ENCODE results near the gene PARP3. TPM values are rescaled to one million over a fixed set of nuclear protein-coding genes. Genes with fewer than 3 reads are reported as not detected.

The PARP3 gene
- total RNA-seq, 4 donors from 2014 or later, result 5.1 to 22.4 (median 11.4) TPM

DNA sequence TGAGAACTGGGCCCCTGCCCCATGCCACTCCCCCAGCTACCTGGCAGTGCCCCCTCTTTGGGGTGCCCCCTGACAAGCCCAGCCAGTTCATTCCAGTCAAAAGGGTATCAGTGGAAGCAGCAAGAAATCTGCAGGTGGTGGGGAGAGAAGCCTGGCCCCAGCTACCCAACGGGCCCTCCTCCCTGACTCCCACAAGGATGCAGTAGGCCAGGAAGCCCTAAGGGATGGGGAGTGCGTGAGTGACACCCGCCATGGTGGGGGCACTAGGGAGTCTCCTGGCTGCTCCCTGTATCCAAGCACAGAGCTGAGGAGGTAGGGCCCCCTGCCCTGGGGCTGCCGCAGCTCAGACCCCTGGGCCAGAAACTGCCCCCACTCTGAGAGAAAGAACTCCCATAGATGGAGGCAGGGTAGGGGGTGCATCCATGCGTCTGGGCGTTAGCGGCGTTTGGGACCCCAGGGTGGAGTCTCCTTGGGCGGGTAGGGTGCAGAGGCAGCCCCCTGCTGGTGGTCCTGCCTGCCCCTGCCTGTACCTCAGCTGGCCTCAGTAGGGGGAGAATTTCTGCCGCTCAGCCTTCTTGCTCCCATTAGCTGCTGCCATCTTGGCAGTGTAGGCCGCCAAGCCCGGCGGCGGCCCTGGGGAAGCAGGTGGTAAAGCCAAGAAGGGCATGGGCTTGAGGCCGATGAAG, 15.5 kb downstream of the PARP3 start:
- no peak overlapping the region for H3K4me3 ChIP-seq
- no peaks in the 10 kb centered on the region for H3K9me3 ChIP-seq
- H3K27ac ChIP-seq, result no peak overlapping the region
- H3K27me3 ChIP-seq, result no peaks in the 10 kb centered on the region
- no peaks in the 10 kb centered on the region for H3K4me1 ChIP-seq
- no peaks in the 10 kb centered on the region for H3K36me3 ChIP-seq
- TF ChIP-seq CTCF (IDR thresholded peaks at IDR 0.05) (no peak), POLR2A (IDR thresholded peaks at IDR 0.05) (no peak)
- intact Hi-C loops (cut with DNase I; ENCODE audit: low total_unique reads), result no loop called here
- DNase-seq, result no peak

DNA sequence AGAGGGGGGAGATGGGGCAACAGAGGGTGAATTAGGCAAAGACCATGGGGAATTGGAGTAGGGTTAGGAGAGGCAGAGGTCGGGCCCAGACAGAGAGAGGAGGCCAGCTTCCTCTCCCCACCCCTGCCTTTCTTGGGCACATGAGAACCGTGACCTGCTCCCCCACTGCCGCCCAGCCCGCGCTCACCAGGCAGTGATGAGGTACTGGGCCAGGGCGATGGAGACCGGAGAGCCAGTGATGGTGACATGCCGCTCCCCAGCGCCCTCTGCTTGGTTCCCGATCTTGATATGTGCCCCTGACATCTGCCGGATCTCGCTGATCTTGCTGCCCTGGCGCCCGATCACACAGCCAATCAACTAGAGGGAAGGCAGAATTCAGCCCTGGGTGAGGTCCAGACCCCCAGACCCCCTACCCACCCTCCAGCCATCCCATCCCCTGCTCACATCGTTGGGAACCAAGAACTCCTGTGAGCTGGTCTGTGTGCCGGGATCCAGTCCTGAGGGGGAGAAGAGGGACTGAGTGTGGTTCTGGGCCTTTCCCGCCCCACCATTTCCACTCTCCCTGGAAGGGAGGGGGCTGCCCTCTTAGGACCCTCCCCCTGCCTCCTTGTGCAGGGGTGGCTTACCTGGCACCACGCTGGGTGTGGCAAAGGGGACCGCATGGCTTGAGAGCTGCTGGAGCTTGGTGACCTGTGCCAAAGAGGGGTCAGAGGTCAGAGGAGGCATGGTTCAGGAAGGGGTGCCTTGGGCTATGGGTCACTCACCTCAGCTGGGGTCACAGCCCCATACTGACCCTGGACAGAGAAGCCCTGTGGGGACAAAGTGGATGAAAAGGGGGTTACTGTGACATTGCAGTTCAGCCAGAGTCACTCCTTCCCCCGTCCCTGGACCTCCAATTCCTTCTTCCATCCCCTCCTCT, 16.7 kb downstream of the PARP3 start:
- Histone ChIP-seq H3K4me3 (no peak overlapping the region), H3K27ac (no peak overlapping the region), H3K4me1 (no peaks in the 10 kb centered on the region), H3K36me3 (no peaks in the 10 kb centered on the region), H3K9me3 (no peaks in the 10 kb centered on the region), H3K27me3 (no peaks in the 10 kb centered on the region)
- DNase-seq, result no peak
- TF ChIP-seq POLR2A (IDR thresholded peaks at IDR 0.05) (no peak), CTCF (IDR thresholded peaks at IDR 0.05) (no peak)
- intact Hi-C loops (cut with DNase I; ENCODE audit: low total_unique reads), result no loop called here

GRCh38 chr3:51959651-51960050, 17.5 kb downstream of the PARP3 start:
- Histone ChIP-seq H3K4me3 (no peak overlapping the region), H3K4me1 (no peaks in the 10 kb centered on the region), H3K9me3 (no peaks in the 10 kb centered on the region), H3K27ac (no peak overlapping the region), H3K27me3 (no peaks in the 10 kb centered on the region), H3K36me3 (no peaks in the 10 kb centered on the region)
- no peak for DNase-seq
- TF ChIP-seq POLR2A (IDR thresholded peaks at IDR 0.05) (no peak), CTCF (IDR thresholded peaks at IDR 0.05) (no peak)
- intact Hi-C loops (cut with DNase I; ENCODE audit: low total_unique reads), result no loop called here

GRCh38 chr3:51960386-51960785, 18.2 kb downstream of the PARP3 start:
- no peaks in the 10 kb centered on the region for H3K4me1 ChIP-seq
- H3K36me3 ChIP-seq, result no peaks in the 10 kb centered on the region
- no peak for TF ChIP-seq CTCF (IDR thresholded peaks at IDR 0.05)
- TF ChIP-seq POLR2A (IDR thresholded peaks at IDR 0.05), result no peak
- no peak overlapping the region for H3K4me3 ChIP-seq
- intact Hi-C loops (cut with DNase I; ENCODE audit: low total_unique reads), result no loop called here
- no peaks in the 10 kb centered on the region for H3K27me3 ChIP-seq
- DNase-seq, result no peak
- H3K27ac ChIP-seq, result no peak overlapping the region
- no peaks in the 10 kb centered on the region for H3K9me3 ChIP-seq

DNA sequence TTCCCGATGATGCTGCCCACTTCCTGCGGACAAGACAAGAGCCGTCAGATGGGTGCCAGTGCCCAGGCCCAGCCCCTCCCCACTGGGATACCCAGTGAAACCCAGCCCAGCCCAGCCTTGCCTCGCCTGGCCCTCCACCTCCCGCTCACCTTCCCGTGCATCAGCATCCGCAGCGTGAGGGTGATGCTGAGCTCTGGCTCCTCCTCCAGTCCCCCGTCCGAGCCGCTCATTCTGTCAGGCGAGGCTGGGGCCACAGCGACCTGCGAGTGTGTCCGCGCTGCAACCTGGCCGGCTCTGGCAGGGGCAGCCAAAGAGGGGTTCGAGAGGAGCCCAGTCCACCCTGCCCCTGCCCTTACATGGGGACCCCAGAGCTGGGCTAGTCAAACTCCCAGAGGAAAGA, 18.8 kb downstream of the PARP3 start:
- Histone ChIP-seq H3K9me3 (no peaks in the 10 kb centered on the region), H3K4me3 (no peak overlapping the region), H3K36me3 (no peaks in the 10 kb centered on the region), H3K4me1 (peaks cover 0 to 4% of the 10 kb centered on the region in 2 donors), H3K27ac (no peak overlapping the region), H3K27me3 (no peaks in the 10 kb centered on the region)
- TF ChIP-seq POLR2A (IDR thresholded peaks at IDR 0.05), result no peak
- TF ChIP-seq CTCF (IDR thresholded peaks at IDR 0.05), result no peak
- DNase-seq, result no peak
- intact Hi-C loops (cut with DNase I; ENCODE audit: low total_unique reads), result no loop called here

Measured in uterus (tissue), 4 donors.